GM23338 (cell line): ENCODE measurements around the gene PPM1L. TPM values are rescaled to one million over a fixed set of nuclear protein-coding genes. Genes with fewer than 3 reads are reported as not detected.

ENCODE experiments used
- ATAC-seq: fragments of 200-7000 bp; cut with Tn5 transposase; 3 replicates; pipeline ENCODE4 v1.9.1; 2020
- DNase-seq: peaks from one replicate; pipeline ENCODE4 v3.0.0-alpha.2; 2015; ENCODE audit warnings: low spot score
- H2AFZ ChIP-seq: fragments of 200-600 bp; sonication (generic); 2 replicates; pipeline ENCODE4 v1.8.0; 2016; ENCODE audit warnings: antibody characterized with exemption, mild to moderate bottlenecking, moderate library complexity
- H3F3A ChIP-seq: fragments of 200-600 bp; sonication (generic); replicated peaks from 2 replicates; pipeline ENCODE4 v1.8.0; 2017; ENCODE audit warnings: antibody characterized with exemption, mixed run types, low read depth
- H3K27ac ChIP-seq: fragments of 200-600 bp; sonication (generic); 2 replicates; pipeline ENCODE4 v1.6.1; 2016; ENCODE audit warnings: low read depth
- H3K27me3 ChIP-seq: fragments of 200-600 bp; sonication (generic); 2 replicates; pipeline ENCODE4 v1.8.0; 2016; ENCODE audit warnings: mild to moderate bottlenecking, mixed run types, moderate library complexity; ENCODE audit not compliant: insufficient read depth
- H3K36me3 ChIP-seq: fragments of 200-600 bp; sonication (generic); 2 replicates; pipeline ENCODE4 v1.8.0; 2016; ENCODE audit warnings: mild to moderate bottlenecking; ENCODE audit not compliant: insufficient read depth
- H3K4me1 ChIP-seq: fragments of 200-600 bp; sonication (generic); 2 replicates; pipeline ENCODE4 v1.8.0; 2016; ENCODE audit warnings: mild to moderate bottlenecking, moderate library complexity; ENCODE audit not compliant: insufficient read depth
- H3K4me2 ChIP-seq: fragments of 200-600 bp; sonication (generic); 2 replicates; pipeline ENCODE4 v1.7.1; 2017; ENCODE audit warnings: mixed run types
- H3K4me3 ChIP-seq: fragments of 200-600 bp; sonication (generic); 2 replicates; pipeline ENCODE4 v1.6.1; 2016; ENCODE audit warnings: mixed run types
- H3K79me2 ChIP-seq: fragments of 200-600 bp; sonication (generic); replicated peaks from 2 replicates; pipeline ENCODE4 v1.8.0; 2017; ENCODE audit warnings: mild to moderate bottlenecking; ENCODE audit not compliant: insufficient read depth
- H3K9me2 ChIP-seq: fragments of 200-600 bp; sonication (generic); 2 replicates; pipeline ENCODE4 v1.8.0; 2017; ENCODE audit not compliant: insufficient read depth
- H4K20me1 ChIP-seq: fragments of 200-600 bp; sonication (generic); replicated peaks from 2 replicates; pipeline ENCODE4 v1.8.0; 2017; ENCODE audit warnings: mild to moderate bottlenecking; ENCODE audit not compliant: insufficient read depth
- H3K27ac Mint-ChIP-seq: 2 replicates; pipeline ENCODE4 v1.8.0; 2020; ENCODE audit warnings: inconsistent platforms, mild to moderate bottlenecking, moderate library complexity, mixed read lengths
- H3K27me3 Mint-ChIP-seq: 3 replicates; pipeline ENCODE4 v1.8.0; 2022; ENCODE audit warnings: low read depth, mild to moderate bottlenecking, moderate library complexity, mixed read lengths, inconsistent platforms; ENCODE audit not compliant: insufficient read depth, poor library complexity
- H3K36me3 Mint-ChIP-seq: 3 replicates; pipeline ENCODE4 v1.8.0; 2021; ENCODE audit warnings: low read depth, mild to moderate bottlenecking, inconsistent platforms, moderate library complexity, mixed read lengths
- H3K4me1 Mint-ChIP-seq: 3 replicates; pipeline ENCODE4 v1.8.0; 2020; ENCODE audit warnings: mild to moderate bottlenecking, inconsistent platforms, mixed read lengths
- H3K4me3 Mint-ChIP-seq: 3 replicates; pipeline ENCODE4 v1.8.0; 2021; ENCODE audit warnings: moderate library complexity, mild to moderate bottlenecking, inconsistent platforms, mixed read lengths
- H3K9me3 Mint-ChIP-seq: 3 replicates; pipeline ENCODE4 v1.8.0; 2020; ENCODE audit warnings: moderate library complexity, mild to moderate bottlenecking, inconsistent platforms, mixed read lengths
- CREB1 ChIP-seq: fragments of 250-450 bp; sonication (Bioruptor Pico); IDR thresholded peaks from 2 replicates; pipeline ENCODE4 v1.5.0; 2020; ENCODE audit warnings: low read depth, mild to moderate bottlenecking, moderate library complexity
- ETS1 ChIP-seq: IDR thresholded peaks from 2 replicates; pipeline ENCODE4 v1.6.1; 2016; ENCODE audit warnings: antibody characterized with exemption
- EZH2 ChIP-seq: fragments of 200-600 bp; sonication (generic); IDR thresholded peaks from one replicate; pipeline ENCODE4 v1.8.0; 2017; ENCODE audit warnings: antibody characterized with exemption, mild to moderate bottlenecking, low read depth; ENCODE audit not compliant: unreplicated experiment
- POLR2AphosphoS5 ChIP-seq: IDR thresholded peaks from 2 replicates; pipeline ENCODE4 v1.6.1; 2016; ENCODE audit warnings: antibody characterized with exemption, low read depth
- STAT1 ChIP-seq: IDR thresholded peaks from one replicate; pipeline ENCODE4 v1.6.1; 2016; ENCODE audit warnings: antibody characterized with exemption; ENCODE audit not compliant: unreplicated experiment
- ZNF331 ChIP-seq: fragments of 250-450 bp; sonication (Bioruptor Pico); IDR thresholded peaks from 2 replicates; pipeline ENCODE4 v1.5.0; 2020; ENCODE audit warnings: low read depth, mild to moderate bottlenecking, moderate library complexity
- ZNF462 ChIP-seq: fragments of 250-450 bp; sonication (Bioruptor Pico); IDR thresholded peaks from 2 replicates; pipeline ENCODE4 v1.5.0; 2020; ENCODE audit warnings: mild to moderate bottlenecking, moderate library complexity
- polyA plus RNA-seq: library from polyadenylated mRNA; unstranded; fragments of >200 nt; fragmentation: Nextera tagmentation; extraction: Ambion mirVana; gene quantifications from 2 replicates; pipeline ENCODE4 v1.2.1, GENCODE V29; 2016
- total RNA-seq: library from RNA; depleted of rRNA; stranded (reverse); fragments of >200 nt; shearing (Covaris generic); gene quantifications from 2 replicates; pipeline ENCODE4 v1.2.3, GENCODE V29; 2014
- TF ChIP-seq, protein P1 (sequence below): IDR thresholded peaks from one replicate; pipeline ENCODE4 v1.6.1; 2018; ENCODE audit warnings: antibody characterized with exemption; ENCODE audit not compliant: unreplicated experiment

The PPM1L gene
- total and polyA plus RNA-seq, 2 experiments from 2014 or later = 3.9 to 26.4 TPM

DNA sequence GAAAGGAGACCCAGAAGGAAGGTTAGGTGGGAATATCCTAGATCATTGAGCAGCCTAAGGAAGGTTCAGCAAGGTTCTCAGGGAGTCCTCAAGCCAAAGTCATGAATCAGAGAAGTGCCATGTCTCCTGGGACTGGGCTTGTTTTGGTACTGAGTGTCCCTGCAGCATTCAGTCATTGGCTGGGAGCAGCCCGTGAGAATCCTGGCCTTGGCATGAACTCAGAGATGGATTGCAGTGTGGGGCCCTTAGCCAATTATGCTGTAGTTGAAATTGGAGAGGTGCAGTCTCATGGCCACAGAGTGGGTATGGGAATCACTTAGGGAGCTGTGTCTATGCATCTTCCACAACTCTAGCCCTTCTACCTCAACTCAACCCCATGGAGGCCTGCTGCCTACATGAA is 17.0 kb upstream of the PPM1L start (continued):
- TF ChIP-seq ZNF462 (CRISPR knock-in tag) = no peak

GRCh38 chr3:160746976-160747375 is 9.1 kb upstream of the PPM1L start:
- Mint-ChIP-seq H3K9me3 (no peaks in the 10 kb centered on the region), H3K27ac (no peak overlapping the region)
- TF ChIP-seq ETS1 (no peak), ZNF331 (CRISPR knock-in tag) (no peak), POLR2AphosphoS5 (no peak), STAT1 (no peak), CREB1 (CRISPR knock-in tag) (no peak), EZH2 (no peak)
- TF ChIP-seq, protein P1, sequence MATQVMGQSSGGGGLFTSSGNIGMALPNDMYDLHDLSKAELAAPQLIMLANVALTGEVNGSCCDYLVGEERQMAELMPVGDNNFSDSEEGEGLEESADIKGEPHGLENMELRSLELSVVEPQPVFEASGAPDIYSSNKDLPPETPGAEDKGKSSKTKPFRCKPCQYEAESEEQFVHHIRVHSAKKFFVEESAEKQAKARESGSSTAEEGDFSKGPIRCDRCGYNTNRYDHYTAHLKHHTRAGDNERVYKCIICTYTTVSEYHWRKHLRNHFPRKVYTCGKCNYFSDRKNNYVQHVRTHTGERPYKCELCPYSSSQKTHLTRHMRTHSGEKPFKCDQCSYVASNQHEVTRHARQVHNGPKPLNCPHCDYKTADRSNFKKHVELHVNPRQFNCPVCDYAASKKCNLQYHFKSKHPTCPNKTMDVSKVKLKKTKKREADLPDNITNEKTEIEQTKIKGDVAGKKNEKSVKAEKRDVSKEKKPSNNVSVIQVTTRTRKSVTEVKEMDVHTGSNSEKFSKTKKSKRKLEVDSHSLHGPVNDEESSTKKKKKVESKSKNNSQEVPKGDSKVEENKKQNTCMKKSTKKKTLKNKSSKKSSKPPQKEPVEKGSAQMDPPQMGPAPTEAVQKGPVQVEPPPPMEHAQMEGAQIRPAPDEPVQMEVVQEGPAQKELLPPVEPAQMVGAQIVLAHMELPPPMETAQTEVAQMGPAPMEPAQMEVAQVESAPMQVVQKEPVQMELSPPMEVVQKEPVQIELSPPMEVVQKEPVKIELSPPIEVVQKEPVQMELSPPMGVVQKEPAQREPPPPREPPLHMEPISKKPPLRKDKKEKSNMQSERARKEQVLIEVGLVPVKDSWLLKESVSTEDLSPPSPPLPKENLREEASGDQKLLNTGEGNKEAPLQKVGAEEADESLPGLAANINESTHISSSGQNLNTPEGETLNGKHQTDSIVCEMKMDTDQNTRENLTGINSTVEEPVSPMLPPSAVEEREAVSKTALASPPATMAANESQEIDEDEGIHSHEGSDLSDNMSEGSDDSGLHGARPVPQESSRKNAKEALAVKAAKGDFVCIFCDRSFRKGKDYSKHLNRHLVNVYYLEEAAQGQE = no peak

More at GRCh38 chr3:160746976-160747375, 9.1 kb upstream of the PPM1L start:
- Histone ChIP-seq H3K36me3 (no peaks in the 10 kb centered on the region), H3F3A (no peaks in the 10 kb centered on the region), H3K9me2 (no peaks in the 10 kb centered on the region), H3K4me3 (no peak overlapping the region), H3K27ac (no peak overlapping the region), H3K4me1 (peaks cover 6% of the 10 kb centered on the region; the same call in 1 of the 2 replicates), H3K4me2 (no peak overlapping the region), H3K79me2 (no peaks in the 10 kb centered on the region), H3K27me3 (no peaks in the 10 kb centered on the region), H4K20me1 (no peaks in the 10 kb centered on the region), H2AFZ (no peak overlapping the region)
- DNase-seq (no peak), ATAC-seq (no peak)
- H3K4me3 Mint-ChIP-seq = no peak overlapping the region
- H3K36me3 Mint-ChIP-seq = no peaks in the 10 kb centered on the region
- no peaks in the 10 kb centered on the region for H3K27me3 Mint-ChIP-seq
- peaks cover 4% of the 10 kb centered on the region; the same call in 2 of the 3 replicates for H3K4me1 Mint-ChIP-seq
